Fibroblast of villous mesenchyme (primary cell): ENCODE data around the gene MAMLD1. TPM values are rescaled to one million over a fixed set of nuclear protein-coding genes. Genes with fewer than 3 reads are reported as not detected.
"Not testable (repeated sequence)": the region's sequence is repeated elsewhere in the genome, so short reads cannot be mapped to it uniquely, and the experiment has no call there.

Experiments
- DNase-seq: peaks from one replicate; pipeline ENCODE4 v3.0.0-alpha.2; 2010; ENCODE audit warnings: low read depth
- H3K4me3 ChIP-seq: 2 replicates; pipeline ENCODE4 v1.5.1; 2011; ENCODE audit warnings: low read depth, mild to moderate bottlenecking, low read length
- total RNA-seq: library from RNA; depleted of rRNA; stranded (reverse); fragments of >200 nt; gene quantifications from 2 replicates; pipeline ENCODE4 v1.2.3, GENCODE V29; 2012
- TF ChIP-seq, protein P1 (sequence below): IDR thresholded peaks from 2 replicates; pipeline ENCODE4 v1.5.1; 2012; ENCODE audit warnings: low read depth, mild to moderate bottlenecking, low read length; ENCODE audit not compliant: insufficient read depth

The MAMLD1 gene
- total RNA-seq, 1 donor = 0.86 TPM

DNA sequence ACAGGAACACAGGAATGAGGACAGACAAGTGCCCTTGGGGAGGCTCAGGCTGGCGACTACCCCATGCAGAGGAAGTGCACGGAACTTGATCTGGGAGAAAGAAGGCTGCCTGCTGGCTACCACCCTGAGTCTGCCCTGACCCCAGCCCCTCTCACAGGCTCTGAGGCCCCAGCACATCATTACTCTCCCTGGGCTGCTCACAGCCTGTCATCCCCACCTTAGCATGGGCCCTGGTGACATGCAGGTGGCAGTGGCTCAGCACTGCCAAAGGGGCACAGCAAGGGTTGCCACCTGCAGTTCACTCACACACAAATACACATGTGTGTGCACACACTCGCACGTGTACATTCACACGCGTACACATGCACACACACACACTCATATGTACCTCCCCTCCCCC lies 26.1 kb upstream of the MAMLD1 start:
- TF ChIP-seq, protein P1, sequence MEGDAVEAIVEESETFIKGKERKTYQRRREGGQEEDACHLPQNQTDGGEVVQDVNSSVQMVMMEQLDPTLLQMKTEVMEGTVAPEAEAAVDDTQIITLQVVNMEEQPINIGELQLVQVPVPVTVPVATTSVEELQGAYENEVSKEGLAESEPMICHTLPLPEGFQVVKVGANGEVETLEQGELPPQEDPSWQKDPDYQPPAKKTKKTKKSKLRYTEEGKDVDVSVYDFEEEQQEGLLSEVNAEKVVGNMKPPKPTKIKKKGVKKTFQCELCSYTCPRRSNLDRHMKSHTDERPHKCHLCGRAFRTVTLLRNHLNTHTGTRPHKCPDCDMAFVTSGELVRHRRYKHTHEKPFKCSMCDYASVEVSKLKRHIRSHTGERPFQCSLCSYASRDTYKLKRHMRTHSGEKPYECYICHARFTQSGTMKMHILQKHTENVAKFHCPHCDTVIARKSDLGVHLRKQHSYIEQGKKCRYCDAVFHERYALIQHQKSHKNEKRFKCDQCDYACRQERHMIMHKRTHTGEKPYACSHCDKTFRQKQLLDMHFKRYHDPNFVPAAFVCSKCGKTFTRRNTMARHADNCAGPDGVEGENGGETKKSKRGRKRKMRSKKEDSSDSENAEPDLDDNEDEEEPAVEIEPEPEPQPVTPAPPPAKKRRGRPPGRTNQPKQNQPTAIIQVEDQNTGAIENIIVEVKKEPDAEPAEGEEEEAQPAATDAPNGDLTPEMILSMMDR = no peak
- no peak for DNase-seq
- no peak overlapping the region for H3K4me3 ChIP-seq

DNA sequence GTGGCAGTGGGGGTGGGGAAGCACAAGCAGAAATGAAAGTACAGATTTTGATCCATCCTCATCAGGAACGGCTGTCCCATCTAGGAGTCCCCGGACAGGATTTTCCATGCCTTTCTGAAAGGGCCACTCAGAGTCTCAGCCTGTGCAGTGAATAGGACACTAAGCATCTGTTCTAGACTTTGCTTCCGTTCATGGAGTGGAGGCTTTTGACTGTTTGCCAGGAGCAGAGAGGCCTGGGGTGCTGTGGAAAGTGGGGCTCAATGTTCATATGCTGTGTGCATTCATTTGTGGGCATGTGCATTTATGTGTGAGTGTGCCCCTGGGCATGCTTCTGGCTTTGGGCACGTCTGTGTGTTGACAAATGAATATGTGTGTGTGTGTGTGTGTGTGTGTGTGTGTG lies 25.6 kb upstream of the MAMLD1 start:
- TF ChIP-seq, protein P1 = no peak
- no peak for DNase-seq
- no peak overlapping the region for H3K4me3 ChIP-seq

DNA sequence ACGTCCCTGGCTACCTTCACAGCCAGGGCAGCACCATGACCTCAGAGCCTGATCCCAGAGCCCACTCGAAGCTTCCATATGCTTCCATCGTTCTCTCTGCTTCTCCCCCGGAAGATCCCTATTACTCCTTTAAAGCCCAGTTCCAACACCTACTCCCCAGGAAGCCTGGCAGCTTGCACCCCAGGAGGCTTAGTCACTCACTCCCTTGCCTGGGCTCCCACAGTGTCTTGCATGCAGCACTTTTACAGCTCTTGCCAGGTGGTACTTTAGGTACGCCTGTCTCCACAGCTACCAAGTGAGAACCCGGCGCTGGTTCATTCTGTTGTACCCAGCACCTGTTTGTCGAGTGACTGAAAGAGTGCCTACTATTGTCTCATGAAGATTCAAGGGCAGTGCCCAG lies 24.5 kb upstream of the MAMLD1 start:
- DNase-seq = no peak
- TF ChIP-seq, protein P1 = no peak
- H3K4me3 ChIP-seq = no peak overlapping the region

DNA sequence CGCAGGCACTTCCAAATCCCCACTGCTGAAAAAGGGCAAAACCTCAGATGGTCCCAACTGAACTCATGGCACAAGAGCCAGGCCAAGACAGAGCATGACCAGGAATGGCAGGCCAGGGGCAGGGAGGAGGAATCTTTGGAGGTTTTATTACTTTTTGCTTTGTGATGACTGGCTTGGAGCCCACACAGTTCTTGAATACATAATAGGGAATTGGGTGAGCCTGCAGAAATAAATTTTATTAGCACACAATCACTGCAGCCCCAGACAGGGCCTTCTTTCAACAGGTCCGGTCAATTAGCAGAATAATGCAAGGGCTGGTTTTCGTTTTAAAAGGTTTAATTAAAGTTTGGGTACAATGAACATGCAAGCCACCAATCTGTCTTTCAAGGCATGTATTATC lies 23.4 kb upstream of the MAMLD1 start:
- no peak overlapping the region for H3K4me3 ChIP-seq
- TF ChIP-seq, protein P1 = no peak
- DNase-seq = no peak

DNA sequence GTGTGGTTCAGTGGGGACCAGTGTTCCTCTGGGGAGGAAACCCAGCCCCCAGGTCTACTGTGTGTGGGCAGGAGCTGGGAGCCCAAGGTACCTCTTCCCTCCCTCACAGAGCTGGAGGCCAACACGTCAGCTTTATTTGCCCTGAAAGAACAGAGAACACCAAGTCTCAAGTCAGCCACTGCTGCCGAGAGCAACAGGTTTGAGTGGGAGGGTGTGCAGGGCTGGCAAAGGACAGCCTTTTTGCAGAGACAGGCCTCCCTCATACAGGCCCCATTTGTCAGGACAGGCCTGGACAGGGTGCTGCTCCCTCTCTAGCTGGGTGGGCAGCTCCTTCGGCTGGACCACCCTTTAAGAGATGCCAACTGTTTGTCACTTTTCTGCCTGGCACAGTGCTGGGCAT lies 22.8 kb upstream of the MAMLD1 start:
- DNase-seq = not testable (repeated sequence)

DNA sequence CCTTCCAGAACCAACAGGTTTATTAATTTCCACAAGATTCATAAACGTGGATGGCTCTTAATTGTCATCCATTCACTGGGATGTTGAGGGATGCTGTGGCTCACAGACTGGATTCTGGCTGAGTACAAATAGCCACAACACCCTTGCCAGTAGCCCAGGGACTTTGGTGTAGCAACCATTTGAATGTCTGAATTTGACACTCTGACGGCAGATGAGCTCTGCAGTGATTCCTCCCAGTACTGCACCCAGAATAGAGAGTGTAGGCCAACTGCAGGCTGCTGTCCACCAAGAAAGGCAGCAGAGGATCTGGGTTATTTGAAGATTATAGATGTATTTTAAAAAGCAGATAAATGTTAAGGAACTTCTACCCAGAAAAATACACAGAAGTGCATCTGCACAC lies 15.6 kb upstream of the MAMLD1 start:
- TF ChIP-seq, protein P1 = no peak
- no peak overlapping the region for H3K4me3 ChIP-seq
- no peak for DNase-seq

More for the DNA sequence above, 22.8 kb upstream of the MAMLD1 start:
- H3K4me3 ChIP-seq = not testable (repeated sequence)

DNA sequence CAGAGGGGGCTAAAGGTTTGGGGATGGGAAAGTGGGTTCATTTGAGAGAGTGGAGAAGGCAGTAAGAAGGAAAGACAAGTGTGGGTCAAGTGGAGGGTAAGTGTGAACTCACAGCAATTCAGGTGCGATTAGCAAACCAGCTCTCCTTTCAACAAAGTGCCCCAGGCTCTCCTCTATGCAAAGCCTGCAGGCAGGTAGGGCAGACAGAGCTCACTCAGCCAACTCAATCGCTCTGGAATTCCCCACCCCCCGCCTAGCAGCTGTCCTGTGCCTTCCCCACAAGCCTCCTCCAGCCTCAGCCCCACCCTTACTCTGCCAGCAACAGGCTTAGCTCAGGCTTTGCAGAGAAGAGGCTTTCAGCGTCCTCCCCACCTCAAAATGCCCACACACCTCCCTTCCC lies 14.8 kb upstream of the MAMLD1 start:
- DNase-seq = no peak
- TF ChIP-seq, protein P1 = no peak
- no peak overlapping the region for H3K4me3 ChIP-seq
